ENCODE measurements around the gene ASB6.

The ASB6 gene

DNA sequence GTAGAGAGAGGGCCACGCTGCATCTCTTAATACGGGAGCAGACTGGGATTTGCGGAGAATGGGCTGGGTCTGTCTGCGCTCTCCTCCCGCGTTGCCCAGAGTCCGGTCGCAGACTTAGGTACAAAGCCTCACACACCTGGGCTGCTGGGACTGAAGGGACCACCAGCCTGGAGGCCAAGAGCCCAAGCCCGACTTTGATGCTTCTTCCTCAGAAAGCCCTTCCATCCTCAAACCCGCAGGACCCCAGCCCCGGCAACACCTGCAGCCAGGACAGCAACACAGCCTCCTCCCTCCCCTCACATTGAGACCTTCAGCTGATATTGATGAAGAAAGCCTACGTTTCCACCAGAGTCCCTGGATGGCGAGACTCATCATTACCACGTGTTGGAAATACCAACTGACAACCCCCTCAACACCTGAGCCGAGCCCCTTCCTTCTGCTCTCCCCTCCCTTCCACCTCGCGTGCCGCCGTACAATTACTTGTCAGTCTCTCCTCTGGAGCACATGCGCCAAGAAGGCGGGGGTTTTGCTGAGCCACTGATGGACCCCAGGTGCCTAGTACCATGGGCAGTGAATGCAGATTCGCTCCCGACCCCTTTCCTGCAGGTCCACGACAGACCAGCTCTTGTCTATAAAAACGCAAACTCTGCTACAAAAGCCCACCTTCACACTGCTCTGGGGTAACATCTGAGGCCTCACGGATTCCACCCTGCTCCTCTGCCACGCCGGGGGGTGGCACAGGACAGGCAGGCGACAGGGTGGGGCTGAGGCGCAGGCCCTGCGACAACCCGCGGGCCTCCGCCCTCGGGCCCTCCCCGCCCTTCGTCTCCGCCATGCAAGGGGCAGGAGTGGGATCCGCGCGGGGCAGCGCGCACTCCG is 841 bp downstream of the ASB6 start:
- TF ChIP-seq, protein P1, sequence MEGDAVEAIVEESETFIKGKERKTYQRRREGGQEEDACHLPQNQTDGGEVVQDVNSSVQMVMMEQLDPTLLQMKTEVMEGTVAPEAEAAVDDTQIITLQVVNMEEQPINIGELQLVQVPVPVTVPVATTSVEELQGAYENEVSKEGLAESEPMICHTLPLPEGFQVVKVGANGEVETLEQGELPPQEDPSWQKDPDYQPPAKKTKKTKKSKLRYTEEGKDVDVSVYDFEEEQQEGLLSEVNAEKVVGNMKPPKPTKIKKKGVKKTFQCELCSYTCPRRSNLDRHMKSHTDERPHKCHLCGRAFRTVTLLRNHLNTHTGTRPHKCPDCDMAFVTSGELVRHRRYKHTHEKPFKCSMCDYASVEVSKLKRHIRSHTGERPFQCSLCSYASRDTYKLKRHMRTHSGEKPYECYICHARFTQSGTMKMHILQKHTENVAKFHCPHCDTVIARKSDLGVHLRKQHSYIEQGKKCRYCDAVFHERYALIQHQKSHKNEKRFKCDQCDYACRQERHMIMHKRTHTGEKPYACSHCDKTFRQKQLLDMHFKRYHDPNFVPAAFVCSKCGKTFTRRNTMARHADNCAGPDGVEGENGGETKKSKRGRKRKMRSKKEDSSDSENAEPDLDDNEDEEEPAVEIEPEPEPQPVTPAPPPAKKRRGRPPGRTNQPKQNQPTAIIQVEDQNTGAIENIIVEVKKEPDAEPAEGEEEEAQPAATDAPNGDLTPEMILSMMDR (IDR thresholded peaks at IDR 0.05; ENCODE audit: insufficient read depth, low read length, poor library complexity, severe bottlenecking) = no peak
- no peaks in the 10 kb centered on the region for H3K27me3 ChIP-seq (replicated peaks; ENCODE audit: control insufficient read depth, insufficient read depth, low read length)
- DNase-seq (ENCODE audit: extremely low read depth, insufficient read length) = no peak
- H3K36me3 ChIP-seq (ENCODE audit: control insufficient read depth, insufficient read depth, low read length) = peaks cover 21% of the 10 kb centered on the region
- peak overlapping the region; percentile 98 for H3K4me3 ChIP-seq (replicated peaks; ENCODE audit: low read depth, low read length)

DNA sequence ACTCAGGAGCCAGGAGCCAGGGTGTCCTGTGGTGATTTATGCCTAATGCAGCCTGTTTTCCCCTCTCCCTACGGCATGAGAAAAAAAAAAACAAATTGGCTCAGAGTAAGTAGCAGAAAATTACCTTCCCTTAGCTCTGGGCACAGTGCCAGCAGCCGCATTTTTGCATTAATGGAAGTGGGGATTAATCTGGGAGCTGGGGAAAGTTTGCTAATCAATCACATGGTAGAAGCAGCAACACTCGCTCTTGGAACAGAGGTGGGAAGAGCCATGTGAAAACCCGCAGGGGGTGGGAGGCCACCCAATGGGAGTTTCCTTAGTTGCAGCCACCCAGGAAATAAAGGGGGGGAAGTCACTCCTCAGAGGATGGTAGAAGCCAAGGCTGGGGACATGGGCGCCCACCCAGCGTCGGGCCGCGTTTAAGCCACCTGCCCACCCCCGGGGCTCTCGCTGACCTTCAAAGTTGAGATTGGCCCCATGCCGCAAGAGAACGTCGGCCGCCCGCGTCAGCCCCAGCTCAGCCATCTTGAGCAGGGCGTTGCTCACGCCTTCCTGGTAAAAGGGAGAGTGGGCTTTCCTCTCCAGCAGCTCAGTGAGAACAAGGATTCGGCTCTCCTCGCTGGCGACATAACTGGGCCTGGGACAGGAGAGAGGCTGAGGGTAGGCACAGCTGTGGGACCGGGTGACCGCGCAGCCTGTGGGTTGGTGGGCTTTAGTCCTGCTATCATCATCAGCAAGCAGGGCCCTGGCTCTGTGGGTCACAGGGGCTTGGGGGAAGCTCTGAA is 1.7 kb downstream of the ASB6 start:
- peaks cover 25% of the 10 kb centered on the region for H3K36me3 ChIP-seq (ENCODE audit: control insufficient read depth, insufficient read depth, low read length)
- no peak for DNase-seq (ENCODE audit: extremely low read depth, insufficient read length)
- peak overlapping the region; percentile 98 for H3K4me3 ChIP-seq (replicated peaks; ENCODE audit: low read depth, low read length)
- no peaks in the 10 kb centered on the region for H3K27me3 ChIP-seq (replicated peaks; ENCODE audit: control insufficient read depth, insufficient read depth, low read length)
- TF ChIP-seq, protein P1 (IDR thresholded peaks at IDR 0.05; ENCODE audit: insufficient read depth, low read length, poor library complexity, severe bottlenecking) = no peak

DNA sequence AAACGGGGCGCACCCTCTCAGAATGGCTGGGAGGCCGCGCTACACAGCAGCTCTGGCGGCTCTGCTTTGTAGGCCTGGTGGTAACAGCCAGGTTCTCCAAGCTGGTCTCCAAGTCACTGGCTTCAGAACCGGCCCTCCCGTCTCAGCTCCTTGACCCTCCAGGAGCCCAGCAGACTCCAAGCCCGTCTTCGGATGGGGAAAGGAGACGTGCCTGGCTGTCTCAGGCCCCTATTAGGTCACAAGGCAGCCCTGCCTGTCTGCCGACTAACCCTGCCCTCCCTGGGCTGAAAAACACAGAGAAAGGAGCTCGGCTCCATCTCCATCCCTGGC is 2.2 kb downstream of the ASB6 start:
- Histone ChIP-seq H3K36me3 (ENCODE audit: control insufficient read depth, insufficient read depth, low read length) (peaks cover 30% of the 10 kb centered on the region), H3K4me3 (replicated peaks; ENCODE audit: low read depth, low read length) (no peak overlapping the region)
- TF ChIP-seq, protein P1 (IDR thresholded peaks at IDR 0.05; ENCODE audit: insufficient read depth, low read length, poor library complexity, severe bottlenecking) = no peak

DNA sequence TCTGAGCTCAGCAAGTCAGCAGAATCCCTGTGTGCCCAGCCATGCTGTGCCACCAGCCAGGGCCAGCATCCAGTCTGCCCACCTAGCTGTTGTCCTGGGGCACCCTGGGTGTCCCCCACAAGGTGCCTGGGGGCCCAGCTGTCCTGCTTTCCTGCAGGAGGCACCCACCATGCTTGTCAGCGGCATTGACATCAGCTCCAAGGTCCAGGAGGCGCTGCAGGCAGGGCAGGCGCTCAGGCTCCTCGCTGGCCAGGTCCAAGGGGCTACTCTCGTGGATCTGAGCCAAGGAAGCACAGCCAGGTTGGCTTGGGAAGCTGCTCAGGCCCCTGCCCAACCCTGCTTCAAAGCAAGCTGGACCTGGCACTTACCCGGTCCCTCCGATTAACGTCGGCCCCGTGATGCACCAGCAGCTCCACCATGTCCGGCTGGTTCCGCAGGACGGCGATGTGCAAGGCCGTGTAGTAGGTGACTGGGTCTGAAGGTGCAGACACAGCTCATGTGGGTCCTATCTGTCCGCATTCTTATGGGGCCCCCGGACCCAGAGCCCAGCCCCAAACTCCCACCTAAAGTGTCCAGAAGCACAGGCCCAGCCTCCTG is 2.8 kb downstream of the ASB6 start:
- Histone ChIP-seq H3K27me3 (replicated peaks; ENCODE audit: control insufficient read depth, insufficient read depth, low read length) (no peaks in the 10 kb centered on the region), H3K4me3 (replicated peaks; ENCODE audit: low read depth, low read length) (no peak overlapping the region), H3K36me3 (ENCODE audit: control insufficient read depth, insufficient read depth, low read length) (peaks cover 30% of the 10 kb centered on the region)
- DNase-seq (ENCODE audit: extremely low read depth, insufficient read length) = no peak
- TF ChIP-seq, protein P1 (IDR thresholded peaks at IDR 0.05; ENCODE audit: insufficient read depth, low read length, poor library complexity, severe bottlenecking) = no peak

More for the DNA sequence above, 2.2 kb downstream of the ASB6 start:
- no peak for DNase-seq (ENCODE audit: extremely low read depth, insufficient read length)
- H3K27me3 ChIP-seq (replicated peaks; ENCODE audit: control insufficient read depth, insufficient read depth, low read length) = no peaks in the 10 kb centered on the region

DNA sequence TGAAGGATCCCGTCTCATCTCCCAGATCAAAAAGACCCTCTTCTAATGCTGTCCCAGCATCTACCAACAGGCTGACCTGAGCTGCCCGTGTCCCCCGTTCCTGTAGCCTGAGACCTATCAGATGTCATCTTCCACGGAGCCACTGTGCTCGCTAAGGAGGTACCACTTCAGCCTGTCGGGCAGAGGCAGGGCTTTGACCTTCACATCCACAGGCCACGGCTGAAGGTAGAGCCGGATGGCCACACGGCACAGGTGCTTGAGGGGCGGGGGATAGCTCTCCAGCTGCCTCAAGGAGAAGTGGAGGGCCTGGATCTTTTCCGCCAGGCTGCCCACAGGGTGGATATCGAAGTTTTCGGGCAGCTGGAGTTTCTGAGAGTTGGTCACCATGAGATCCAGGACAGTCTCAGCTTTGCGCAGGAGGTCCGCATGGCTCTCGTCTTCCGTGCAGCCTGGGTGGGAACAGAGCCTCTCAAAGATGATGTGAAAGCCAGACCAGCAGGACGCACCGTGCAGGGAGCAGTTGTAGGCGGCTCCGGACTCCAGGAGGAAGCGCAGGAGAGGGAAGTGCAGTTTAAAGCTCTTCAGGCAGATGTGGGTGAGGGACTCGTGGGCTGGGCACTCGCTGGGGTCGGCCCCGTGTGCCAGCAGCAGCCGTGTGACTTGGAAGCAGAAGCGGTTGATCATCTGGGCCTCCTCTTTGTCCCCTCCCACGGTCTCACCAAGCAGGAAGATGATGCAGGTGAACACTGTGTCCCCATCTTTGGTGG is 4.1 kb downstream of the ASB6 start:
- DNase-seq (ENCODE audit: extremely low read depth, insufficient read length) = no peak
- peaks cover 38% of the 10 kb centered on the region for H3K36me3 ChIP-seq (ENCODE audit: control insufficient read depth, insufficient read depth, low read length)
- TF ChIP-seq, protein P1 (IDR thresholded peaks at IDR 0.05; ENCODE audit: insufficient read depth, low read length, poor library complexity, severe bottlenecking) = no peak
- no peaks in the 10 kb centered on the region for H3K27me3 ChIP-seq (replicated peaks; ENCODE audit: control insufficient read depth, insufficient read depth, low read length)
- H3K4me3 ChIP-seq (replicated peaks; ENCODE audit: low read depth, low read length) = no peak overlapping the region

Data from GM06990 (cell line).